Measurements from ENCODE around the gene RASSF7.
"Not testable (repeated sequence)": the region's sequence is repeated elsewhere in the genome, so short reads cannot be mapped to it uniquely, and the experiment has no call there.

The RASSF7 gene

DNA sequence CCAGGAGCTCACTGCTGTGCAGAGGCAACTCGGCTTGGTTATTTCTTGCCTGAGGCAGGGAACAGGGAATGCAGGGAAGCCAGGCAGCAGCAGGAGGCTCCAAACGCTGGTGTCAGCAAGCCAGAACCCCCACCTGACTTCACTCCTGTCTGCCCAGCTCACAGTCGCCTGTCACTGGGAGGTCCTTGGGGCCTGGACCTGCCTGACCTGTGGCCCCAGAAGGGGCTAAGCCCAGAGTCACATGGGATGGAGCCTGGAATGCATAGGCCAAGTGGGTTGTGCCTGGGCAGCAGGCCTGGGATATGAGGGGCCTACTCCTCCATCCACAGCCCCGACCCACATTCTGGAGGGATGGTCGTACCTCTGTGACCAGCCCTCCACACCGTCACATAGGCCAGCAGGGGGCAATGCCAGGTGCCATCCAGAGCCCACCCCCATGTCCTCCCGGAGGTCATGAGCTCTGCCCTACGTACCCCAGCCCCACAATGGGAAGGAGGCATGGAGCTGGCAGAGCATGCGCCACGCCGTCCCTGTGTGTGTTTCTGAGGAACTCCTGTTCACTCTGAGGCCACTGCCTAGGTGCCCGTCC, 5.2 kb downstream of the RASSF7 start:
- no peak for DNase-seq

- no peak for DNase-seq
These were observed 6.3 kb downstream of the RASSF7 start for GRCh38 chr11:567011-567628.

DNA sequence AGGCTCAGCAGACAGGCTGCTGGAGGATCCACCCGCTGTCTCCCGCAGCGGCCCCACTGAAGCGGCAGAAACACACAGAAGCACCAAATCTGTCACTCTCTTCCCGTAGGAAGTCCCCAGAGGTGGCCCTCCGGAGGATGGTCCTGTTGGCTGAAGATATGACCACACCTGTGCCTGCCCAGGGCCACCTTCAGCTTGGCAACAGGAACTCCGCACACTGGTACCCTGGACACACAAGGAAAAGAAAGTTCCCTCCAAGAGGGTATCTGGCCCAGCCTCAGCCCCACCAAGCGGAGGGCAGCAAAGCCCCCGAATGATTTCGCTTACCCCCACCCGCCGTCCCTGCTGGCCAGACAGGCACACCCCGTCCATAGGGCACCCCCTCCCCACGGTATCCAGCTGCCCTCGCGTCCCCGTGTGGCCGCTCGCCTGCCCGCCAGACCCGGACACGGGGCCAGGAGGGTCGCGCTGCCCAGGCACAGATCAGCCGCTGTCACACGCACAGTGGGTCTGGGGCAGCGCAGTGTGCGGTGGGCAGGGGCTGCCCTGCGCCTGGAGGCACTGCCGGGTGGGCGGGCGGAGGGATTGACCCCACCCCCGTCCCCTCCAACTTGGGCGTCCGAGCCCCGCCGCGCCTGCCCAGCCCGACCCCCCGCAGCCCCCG, 7.0 kb downstream of the RASSF7 start:
- DNase-seq, result no peak

DNA sequence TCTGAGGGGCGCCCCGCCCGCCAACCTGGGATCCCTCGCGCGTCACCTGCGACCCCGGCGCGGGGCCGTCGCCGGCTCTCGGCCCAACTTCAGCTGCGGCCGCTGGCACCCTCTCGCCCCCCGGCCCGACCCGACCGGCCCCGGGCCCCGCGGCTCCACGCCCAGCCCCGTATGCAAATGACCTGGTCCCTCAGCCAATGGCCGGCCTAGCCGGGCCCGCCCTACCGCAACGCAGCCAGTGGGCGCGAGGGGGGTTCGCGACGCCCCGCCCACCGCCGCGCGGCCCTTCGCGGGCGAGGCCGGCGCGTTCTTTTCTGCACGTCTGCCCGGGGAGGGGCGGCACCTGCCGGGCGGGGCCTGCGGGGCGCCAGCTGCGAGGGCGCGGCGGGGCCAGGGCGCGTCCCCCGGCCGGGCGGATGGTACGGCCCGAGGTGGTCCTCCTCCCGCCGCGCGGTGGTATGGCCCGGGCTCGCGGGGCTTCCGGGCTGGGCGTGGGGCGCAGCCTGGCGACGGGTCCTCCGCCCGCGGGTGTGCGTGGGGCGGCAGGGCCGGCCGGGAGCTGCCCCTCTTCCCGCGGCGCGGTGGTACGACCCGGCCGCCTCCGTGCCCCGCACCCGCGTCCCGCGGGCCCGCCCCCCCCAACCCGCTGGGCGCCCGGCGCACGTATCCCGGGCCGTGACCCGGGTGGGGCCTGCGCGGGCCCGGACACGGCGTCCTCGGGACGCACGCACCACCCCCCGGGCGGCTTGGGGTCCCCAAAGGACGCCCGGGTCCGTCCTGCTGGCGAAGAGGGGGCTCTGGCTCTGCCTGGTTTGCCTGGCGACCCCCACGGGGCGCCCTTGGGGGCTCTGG, 7.8 kb downstream of the RASSF7 start:
- DNase-seq, result peak in 55 of 56 donors; percentile 35 to 95 (median 83)

DNA sequence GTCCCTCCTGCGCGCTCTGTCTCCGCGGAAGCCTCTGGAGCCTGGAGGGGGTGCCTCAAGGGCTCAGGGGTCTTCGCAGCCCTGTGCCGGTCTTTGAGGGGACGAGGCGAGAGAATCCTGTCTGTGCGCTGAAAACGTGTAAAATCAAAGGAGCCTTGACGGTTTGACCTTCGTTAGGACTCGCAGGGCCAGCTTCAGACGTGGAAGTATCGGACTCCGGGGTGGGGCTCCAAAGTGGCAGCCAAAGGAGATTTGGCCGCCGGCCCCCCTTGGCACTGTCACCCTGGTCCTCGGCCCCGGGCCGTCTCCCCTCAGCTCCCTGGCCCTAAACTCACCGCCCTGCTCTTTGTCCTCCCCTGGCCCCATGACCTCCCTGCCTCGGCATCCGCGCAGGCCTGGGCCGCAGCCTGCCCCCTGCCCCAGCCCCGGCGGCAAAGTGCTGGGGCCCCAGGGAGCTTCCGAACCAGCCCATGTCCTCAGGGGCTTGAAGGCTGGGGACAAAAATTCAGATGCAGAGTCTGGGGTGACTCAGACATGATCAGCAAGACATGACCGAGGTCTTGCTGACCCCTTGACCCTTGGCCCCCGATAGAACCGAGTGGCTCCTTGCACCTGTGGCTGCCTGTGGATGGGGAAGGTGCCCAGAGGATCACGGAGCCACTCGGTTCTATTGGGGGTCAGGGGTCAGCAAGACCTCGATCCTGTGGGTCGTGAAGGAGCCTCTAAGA, 8.6 kb downstream of the RASSF7 start:
- DNase-seq, result no peak

DNA sequence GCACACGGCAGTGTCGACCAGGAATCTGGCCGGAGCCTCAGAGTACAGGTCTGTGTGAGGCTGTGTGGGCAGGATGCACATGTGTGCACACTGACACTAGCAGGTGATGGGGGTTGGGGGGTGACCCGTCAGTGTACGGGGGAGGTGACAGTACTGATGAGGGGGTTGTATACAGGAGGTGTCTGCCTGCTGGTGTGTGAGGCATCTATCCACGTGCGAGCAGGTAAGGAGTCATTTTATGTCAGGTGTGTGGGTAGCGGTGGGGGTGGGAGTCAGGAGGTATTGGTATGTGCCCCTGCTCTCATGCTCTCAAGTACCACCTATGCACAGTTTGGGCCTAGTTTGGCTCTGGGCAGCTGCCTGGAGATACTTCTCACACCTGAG, 11.0 kb downstream of the RASSF7 start:
- DNase-seq, result peak in 1 of 56 donors; percentile 18

DNA sequence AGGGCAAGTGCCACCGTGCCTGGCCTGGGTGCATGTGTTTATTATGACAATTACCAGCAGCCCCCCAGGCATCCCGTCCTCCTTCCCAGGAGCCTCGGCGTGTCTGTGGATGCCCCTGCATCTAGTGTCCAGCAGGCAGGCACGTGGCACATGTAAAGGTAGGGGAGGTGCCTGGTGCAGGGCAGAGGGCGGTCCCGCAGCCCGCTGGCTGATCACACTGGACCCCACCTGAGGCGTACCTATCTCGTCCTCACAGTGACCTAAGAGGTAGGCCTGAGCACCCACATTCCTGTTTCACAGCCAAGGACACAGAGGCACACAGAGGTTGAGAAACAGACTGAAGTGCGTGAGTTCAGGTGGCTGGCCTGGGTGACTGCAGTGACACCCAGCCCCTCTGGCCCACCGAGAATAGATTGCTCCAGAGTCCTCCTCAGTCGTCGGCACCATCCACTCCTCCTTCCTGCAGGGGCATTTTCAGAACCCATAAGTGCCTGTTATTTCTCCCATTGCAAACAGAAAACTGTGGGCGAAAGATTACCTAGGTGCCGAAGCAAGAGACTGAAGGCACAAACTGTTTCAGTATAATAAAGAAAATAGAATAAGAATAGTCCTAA, 12.5 kb downstream of the RASSF7 start:
- DNase-seq, result no peak

DNA sequence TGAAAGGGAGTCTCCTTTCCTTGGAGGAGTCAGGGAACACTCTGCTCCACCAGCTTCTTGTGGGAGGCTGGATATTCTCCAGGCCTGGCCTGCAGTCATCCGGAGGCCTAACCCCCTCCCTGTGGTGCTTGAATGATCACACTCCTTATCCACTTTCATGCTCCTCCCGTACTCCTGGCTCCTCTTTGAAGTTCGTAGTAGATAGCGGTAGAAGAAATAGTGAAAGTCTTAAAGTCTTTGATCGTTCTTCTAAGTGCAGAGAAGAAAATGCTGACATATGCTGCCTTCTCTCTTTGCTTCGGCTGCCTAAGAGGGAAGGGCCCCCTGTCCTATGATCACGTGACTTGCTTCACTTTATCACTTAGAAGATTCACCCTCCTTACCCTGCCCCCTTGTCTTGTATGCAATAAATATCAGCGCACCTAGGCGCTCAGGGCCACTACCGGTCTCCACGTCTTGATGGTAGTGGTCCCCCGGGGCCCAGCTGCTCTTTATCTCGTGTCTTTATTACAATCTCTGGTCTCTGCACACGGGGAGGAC, 13.3 kb downstream of the RASSF7 start:
- not testable (repeated sequence) for DNase-seq

GRCh38 chr11:574632-575312, 14.0 kb downstream of the RASSF7 start:
- no peak for DNase-seq

- DNase-seq, result peak in 1 of 56 donors; percentile 61
These were observed 14.7 kb downstream of the RASSF7 start for GRCh38 chr11:575313-575995.

DNA sequence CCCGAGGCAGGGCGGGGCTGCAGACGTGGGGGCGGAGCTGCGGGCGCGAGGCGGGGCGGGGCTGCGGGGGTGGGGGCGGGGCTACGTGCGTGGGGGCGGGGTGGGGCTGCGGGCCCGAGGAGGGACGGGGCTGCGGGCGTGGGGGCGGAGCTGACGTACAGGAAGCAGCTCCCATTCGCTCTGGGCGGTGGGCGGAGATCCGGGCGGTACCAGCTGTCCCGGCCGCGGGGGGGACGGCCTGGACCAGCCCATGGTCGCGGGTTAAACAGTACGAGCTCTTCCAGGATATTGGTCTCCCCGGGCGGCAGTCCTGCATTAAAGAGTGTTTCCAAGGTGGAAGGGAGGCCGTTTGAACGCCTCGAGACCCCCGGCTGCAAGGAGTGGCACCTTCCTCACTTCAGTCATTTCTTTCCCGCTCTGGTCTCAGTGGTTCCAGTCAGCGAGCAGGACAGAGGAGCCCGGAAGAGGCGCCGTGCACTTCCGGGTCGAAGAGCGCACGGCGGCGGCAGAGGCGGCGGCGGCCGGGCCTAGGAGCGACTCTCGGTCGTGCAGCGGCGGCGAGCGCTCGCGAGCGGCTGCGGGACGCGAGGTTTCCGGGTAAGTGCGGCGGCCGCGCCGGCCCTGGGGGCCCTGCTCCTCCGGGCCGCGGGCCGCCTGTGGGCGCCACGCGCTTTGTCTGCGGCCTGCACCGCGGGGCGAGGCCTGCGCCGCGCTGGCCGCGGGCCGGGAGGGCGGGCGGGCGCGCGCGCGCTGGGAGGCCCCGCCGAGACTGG, 15.4 kb downstream of the RASSF7 start, which contains the start of gene PHRF1:
TSS of gene PHRF1 (plus strand) at position 475 of the 773 bp plus-strand sequence. CDS start 5,043 bp downstream, outside the sequence.
- peak; percentile 62 to 99 (median 93) for DNase-seq

DNA sequence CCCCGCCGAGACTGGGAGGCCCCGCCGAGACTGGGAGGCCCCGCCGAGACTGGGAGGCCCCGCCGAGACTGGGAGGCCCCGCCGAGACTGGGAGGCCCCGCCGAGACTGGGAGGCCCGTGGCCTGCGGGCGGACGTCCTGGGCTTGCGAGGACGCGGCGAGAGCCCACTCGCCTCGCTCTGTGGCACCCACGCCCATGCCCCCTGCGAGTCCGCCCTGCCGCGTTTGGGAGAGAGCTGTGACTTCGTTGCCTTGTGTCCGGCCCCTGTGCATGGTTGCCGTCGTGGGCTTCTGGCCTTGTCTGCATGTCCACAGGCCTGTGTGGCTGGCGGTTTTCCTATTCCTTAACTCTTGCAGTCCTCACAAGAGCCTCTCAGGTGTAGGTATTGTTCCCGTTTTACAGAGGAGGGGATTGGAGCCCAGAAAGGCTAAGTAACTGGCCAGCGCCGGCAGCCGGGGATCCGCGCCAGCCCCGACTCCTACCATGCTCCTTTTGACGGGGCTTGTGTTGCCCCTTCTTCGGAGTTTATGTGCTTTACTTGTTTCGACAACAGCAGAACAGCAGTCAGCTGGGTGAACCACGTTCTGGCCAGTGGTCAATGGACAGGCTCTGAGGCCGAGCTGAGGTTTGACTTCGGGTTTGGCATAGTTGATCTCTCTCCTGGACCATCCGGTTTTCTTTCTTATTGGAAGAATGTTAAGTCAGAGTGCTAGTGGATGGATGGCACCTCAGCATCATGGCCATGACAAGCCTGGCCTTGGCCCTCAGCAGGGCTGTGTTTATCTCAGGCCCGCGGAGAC, 16.2 kb downstream of the RASSF7 start:
- DNase-seq, result no peak

- no peak for DNase-seq
These were observed 16.8 kb downstream of the RASSF7 start for GRCh38 chr11:577611-577894.

- DNase-seq, result no peak
These were observed 17.7 kb downstream of the RASSF7 start for GRCh38 chr11:578276-579035.

DNA sequence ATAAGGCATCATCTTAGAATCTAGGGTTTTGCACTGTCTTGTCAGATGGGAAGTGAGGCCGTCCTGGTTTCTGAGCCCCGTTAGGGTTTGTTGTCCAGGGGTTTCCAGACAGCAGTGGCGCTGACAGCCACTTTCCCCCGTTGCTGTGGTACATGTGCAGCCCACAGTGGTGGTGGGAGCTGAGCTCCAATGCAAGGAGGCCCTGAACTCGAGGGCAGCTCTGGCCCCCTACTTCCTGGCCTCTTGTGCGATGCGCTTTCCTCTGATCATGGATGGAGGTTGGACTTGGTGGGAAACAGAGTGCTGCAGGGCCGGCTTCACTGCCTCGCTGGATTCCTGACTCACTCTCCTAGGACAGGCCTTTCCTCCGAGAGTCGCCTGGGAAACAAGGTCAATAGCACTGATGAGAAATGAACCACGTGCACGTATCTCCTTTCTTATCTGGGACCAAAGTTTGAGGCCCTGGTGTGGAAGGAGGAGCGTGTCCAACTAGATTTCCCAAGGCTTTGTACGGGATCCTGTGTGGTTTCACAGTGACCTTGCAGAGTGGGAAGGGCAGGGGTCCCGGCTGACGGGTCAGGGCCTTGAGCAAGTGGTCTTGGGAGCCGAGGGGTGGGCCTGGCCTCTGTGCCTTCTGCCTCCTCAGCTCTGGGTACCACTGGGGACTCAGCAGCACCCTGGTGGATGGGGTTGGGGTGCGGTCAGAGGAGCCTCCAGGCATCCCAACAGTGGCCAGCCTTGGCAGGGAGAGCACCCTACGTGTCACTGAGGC, 19.2 kb downstream of the RASSF7 start:
- DNase-seq, result no peak

DNA sequence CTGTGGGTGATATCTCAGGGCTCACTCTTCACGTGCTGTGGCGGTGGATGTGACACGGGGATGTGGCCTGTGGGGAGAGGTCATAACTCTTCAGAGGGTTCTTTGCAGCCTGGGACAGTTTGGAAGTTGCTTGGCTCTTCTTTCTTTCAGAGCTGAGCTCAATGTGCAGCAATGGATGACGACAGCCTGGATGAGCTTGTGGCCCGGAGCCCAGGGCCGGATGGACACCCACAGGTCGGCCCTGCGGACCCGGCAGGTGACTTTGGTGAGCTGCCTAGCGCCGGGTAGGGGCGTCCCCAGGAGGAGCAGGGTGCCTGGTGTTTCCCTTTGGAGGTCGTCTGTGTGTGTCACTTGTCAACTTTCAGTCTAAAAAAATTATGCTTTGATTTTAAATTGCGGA, 20.6 kb downstream of the RASSF7 start:
- DNase-seq, result no peak
